Upper lobe of left lung (tissue), 6 donors: ENCODE data around the gene DMXL2. TPM values are rescaled to one million over a fixed set of nuclear protein-coding genes. Genes with fewer than 3 reads are reported as not detected.

Source experiments
- ATAC-seq, 2 donors: fragments of 200-7000 bp; cut with Tn5 transposase; one replicate each; pipeline ENCODE4 v1.9.1; 2022; ENCODE audit warnings: mild to moderate bottlenecking in 2 of 2, moderate library complexity in 2 of 2; ENCODE audit not compliant: low FRiP score in 2 of 2
- DNase-seq, 2 donors: peaks; one replicate each; pipeline ENCODE4 v3.0.0-alpha.2; 2019 to 2020
- H3K27ac ChIP-seq, 4 donors: fragments of 200-600 bp; sonication (generic); one replicate each; pipeline ENCODE4 v1.5.1; 2016 to 2019
- H3K27me3 ChIP-seq, 4 donors: fragments of 200-600 bp; sonication (generic); one replicate each; pipeline ENCODE4 v1.5.1; 2017 to 2019
- H3K36me3 ChIP-seq, 4 donors: fragments of 200-600 bp; sonication (generic); one replicate each; pipeline ENCODE4 v1.5.1; 2016 to 2019
- H3K4me1 ChIP-seq, 4 donors: fragments of 200-600 bp; sonication (generic); one replicate each; pipeline ENCODE4 v1.5.1; 2018 to 2019
- H3K4me3 ChIP-seq, 4 donors: fragments of 200-600 bp; sonication (generic); one replicate each; pipeline ENCODE4 v1.5.1; 2017 to 2019; ENCODE audit warnings: mild to moderate bottlenecking in 2 of 4, moderate library complexity in 1 of 4
- H3K9me3 ChIP-seq, 4 donors: fragments of 200-600 bp; sonication (generic); one replicate each; pipeline ENCODE4 v1.5.1; 2018 to 2019
- CTCF ChIP-seq, 6 experiments: fragments of 450-650 bp in 4 of 6; fragments of 200-600 bp in 2 of 6; sonication (generic) in 2 of 6; IDR thresholded peaks; one replicate each; pipeline ENCODE4 v1.5.1; 2016 to 2019; ENCODE audit warnings: antibody characterized with exemption in 6 of 6
- EP300 ChIP-seq, 4 donors: sonication (generic); formaldehyde crosslinking; IDR thresholded peaks; one replicate each; pipeline ENCODE4 v1.5.1; 2017; ENCODE audit warnings: antibody characterized with exemption in 4 of 4, control low read depth in 2 of 4
- POLR2A ChIP-seq, 4 donors: fragments of 450-650 bp; IDR thresholded peaks; one replicate each; pipeline ENCODE4 v1.5.1; 2016 to 2017; ENCODE audit warnings: antibody characterized with exemption in 4 of 4, mild to moderate bottlenecking in 2 of 4
- POLR2AphosphoS5 ChIP-seq, 2 donors: sonication (generic); formaldehyde crosslinking; IDR thresholded peaks; one replicate each; pipeline ENCODE4 v1.5.1; 2017; ENCODE audit warnings: antibody characterized with exemption in 2 of 2
- WGBS, 2 donors: methylation state at CpG; one replicate each; pipeline ENCODE4 v1.1.5; 2017 to 2018; 5-methylcytosine and 5-hydroxymethylcytosine counted together
- total RNA-seq, 6 donors: library from RNA; depleted of rRNA in 4 of 6; stranded (reverse); fragments of >200 nt in 4 of 6; gene quantifications; one replicate each; pipeline versions ENCODE4 v1.1.0 to v1.2.1, GENCODE V29; 2016 to 2021
- donor health status: DM: no; HTN: no; CAD: no; lungs with moderate emphysema.
- donor health status: DM: no; HTN: yes; CAD: no; lungs with severe emphysema.

Gene DMXL2
- total RNA-seq, 6 donors from 2014 or later, result 39.8 to 140 (median 58.1) TPM

- 92 to 94% methylated on average over 1 of the region's 1 CpG for WGBS, 2 donors
- Histone ChIP-seq H3K27ac (no peak overlapping the region), H3K9me3 (no peaks in the 10 kb centered on the region), H3K4me1 (no peaks in the 10 kb centered on the region), H3K27me3 (no peaks in the 10 kb centered on the region), H3K36me3 (peaks cover 0 to 10% (median 1%) of the 10 kb centered on the region in 4 donors), H3K4me3 (no peak overlapping the region)
- TF ChIP-seq EP300 (IDR thresholded peaks at IDR 0.05) (no peak), CTCF (IDR thresholded peaks at IDR 0.05) (no peak), POLR2AphosphoS5 (IDR thresholded peaks at IDR 0.05) (no peak), POLR2A (IDR thresholded peaks at IDR 0.05) (no peak)
- no peak for ATAC-seq
- no peak for DNase-seq
Measured at GRCh38 chr15:51516291-51516690, 106.3 kb downstream of the DMXL2 start.

GRCh38 chr15:51505251-51505650 is 117.3 kb downstream of the DMXL2 start:
- ATAC-seq, result peak in 1 of 2 donors; percentile 16
- 90 to 92% methylated on average over 1 of the region's 1 CpG for WGBS, 2 donors
- no peak for TF ChIP-seq CTCF (IDR thresholded peaks at IDR 0.05)
- no peak for TF ChIP-seq POLR2AphosphoS5 (IDR thresholded peaks at IDR 0.05)
- TF ChIP-seq EP300 (IDR thresholded peaks at IDR 0.05), result no peak
- no peak for TF ChIP-seq POLR2A (IDR thresholded peaks at IDR 0.05)
- Histone ChIP-seq H3K4me1 (no peaks in the 10 kb centered on the region), H3K9me3 (no peaks in the 10 kb centered on the region), H3K27ac (no peak overlapping the region), H3K4me3 (no peak overlapping the region), H3K27me3 (no peaks in the 10 kb centered on the region), H3K36me3 (peaks cover 0 to 15% (median 6%) of the 10 kb centered on the region in 4 donors)
- DNase-seq, result no peak

GRCh38 chr15:51503003-51503402 is 119.6 kb downstream of the DMXL2 start:
- ATAC-seq (no peak), DNase-seq (no peak)
- TF ChIP-seq EP300 (IDR thresholded peaks at IDR 0.05) (no peak), CTCF (IDR thresholded peaks at IDR 0.05) (no peak)
- H3K9me3 ChIP-seq, result no peaks in the 10 kb centered on the region
- H3K27ac ChIP-seq, result no peak overlapping the region
- H3K36me3 ChIP-seq, result peaks cover 0 to 24% (median 6%) of the 10 kb centered on the region in 4 donors
- no peaks in the 10 kb centered on the region for H3K4me1 ChIP-seq
- no peak overlapping the region for H3K4me3 ChIP-seq
- no peaks in the 10 kb centered on the region for H3K27me3 ChIP-seq

GRCh38 chr15:51499379-51499976 is 123.1 kb downstream of the DMXL2 start:
- TF ChIP-seq POLR2AphosphoS5 (IDR thresholded peaks at IDR 0.05) (no peak), EP300 (IDR thresholded peaks at IDR 0.05) (no peak), POLR2A (IDR thresholded peaks at IDR 0.05) (no peak), CTCF (IDR thresholded peaks at IDR 0.05) (peak in 3 of 6 experiments; percentile 17 to 30 (median 24))
- no peak overlapping the region for H3K27ac ChIP-seq
- H3K36me3 ChIP-seq, result peaks cover 0 to 22% (median 6%) of the 10 kb centered on the region in 4 donors
- H3K9me3 ChIP-seq, result no peaks in the 10 kb centered on the region
- H3K4me3 ChIP-seq, result no peak overlapping the region
- peaks cover 0 to 3% (median 0%) of the 10 kb centered on the region in 4 donors for H3K4me1 ChIP-seq
- no peaks in the 10 kb centered on the region for H3K27me3 ChIP-seq
- DNase-seq (no peak), ATAC-seq (no peak)
- 86 to 90% methylated on average over 5 of the region's 5 CpGs for WGBS, 2 donors

GRCh38 chr15:51497806-51498205 is 124.8 kb downstream of the DMXL2 start:
- WGBS, 2 donors, result 89 to 94% methylated on average over 3 of the region's 3 CpGs
- TF ChIP-seq POLR2A (IDR thresholded peaks at IDR 0.05), result no peak
- no peak for TF ChIP-seq EP300 (IDR thresholded peaks at IDR 0.05)
- TF ChIP-seq POLR2AphosphoS5 (IDR thresholded peaks at IDR 0.05), result no peak
- no peak for TF ChIP-seq CTCF (IDR thresholded peaks at IDR 0.05)
- no peak for DNase-seq
- Histone ChIP-seq H3K4me3 (no peak overlapping the region), H3K4me1 (peaks cover 0 to 3% (median 0%) of the 10 kb centered on the region in 4 donors), H3K27ac (no peak overlapping the region), H3K27me3 (no peaks in the 10 kb centered on the region), H3K36me3 (peaks cover 0 to 20% (median 6%) of the 10 kb centered on the region in 4 donors), H3K9me3 (no peaks in the 10 kb centered on the region)
- ATAC-seq, result no peak
